ENCODE data around the gene KAT7.

Gene KAT7

DNA sequence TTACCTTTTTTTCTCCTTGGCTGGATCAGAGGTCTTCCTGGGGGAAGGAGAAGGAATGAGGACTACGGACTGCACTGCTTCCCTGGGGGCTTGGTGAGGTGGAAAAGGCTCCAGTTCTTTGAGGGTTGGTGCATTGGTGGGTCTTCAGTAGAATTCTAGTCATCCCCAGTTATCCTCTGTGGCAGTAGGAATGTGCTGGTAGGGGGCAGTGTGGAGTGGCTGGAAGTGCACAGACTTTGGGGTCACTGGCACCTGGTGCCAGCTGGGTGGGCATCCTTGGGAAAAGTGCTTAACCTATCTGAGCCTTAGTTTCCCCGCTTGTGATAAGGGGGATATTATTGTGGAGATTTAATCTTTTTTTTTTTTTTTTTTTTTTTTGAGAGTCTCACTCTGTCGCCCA, 53.1 kb downstream of the KAT7 start:
- DNase-seq (ENCODE audit: low read depth in 2 of 2, low spot score in 1 of 2), result no peak

DNA sequence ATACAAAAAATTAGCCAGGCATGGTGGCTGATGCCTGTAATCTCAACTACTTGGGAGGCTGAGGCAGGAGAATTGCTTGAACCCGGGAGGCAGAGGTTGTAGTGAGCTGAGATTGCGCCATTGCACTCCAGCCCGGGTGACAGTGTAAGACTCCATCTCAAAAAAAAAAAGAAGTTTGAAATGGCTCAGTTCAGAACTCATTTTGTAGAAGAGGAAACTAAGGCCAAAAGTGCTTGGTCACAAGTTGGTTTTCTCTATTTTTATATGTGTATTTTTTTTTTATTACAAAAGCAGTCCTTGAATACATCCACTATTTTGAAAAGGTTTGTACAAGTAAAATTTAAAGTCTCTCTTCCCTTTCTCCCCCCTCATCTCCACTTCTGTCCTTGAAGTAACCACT, 53.9 kb downstream of the KAT7 start:
- DNase-seq (ENCODE audit: low read depth in 2 of 2, low spot score in 1 of 2), result no peak

DNA sequence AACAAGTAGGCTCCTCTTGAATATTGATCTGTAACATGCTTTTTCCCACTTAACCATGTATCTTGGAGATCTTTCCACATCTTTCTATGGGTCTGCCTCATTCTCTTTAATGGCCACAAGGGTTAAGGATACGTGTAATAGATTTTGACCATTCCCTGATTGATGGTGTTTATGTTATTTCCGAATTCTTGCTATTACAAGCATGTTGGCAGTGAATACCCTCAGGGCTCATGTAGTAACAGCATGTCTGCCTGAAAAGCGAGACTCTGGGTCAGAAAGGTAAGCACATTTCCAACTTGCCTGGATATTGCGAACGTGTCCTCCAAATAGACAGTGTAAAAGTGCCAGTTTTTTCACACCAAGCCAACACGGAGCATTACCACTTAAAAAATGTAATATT, 54.4 kb downstream of the KAT7 start:
- DNase-seq (ENCODE audit: low read depth in 2 of 2, low spot score in 1 of 2), result no peak

DNA sequence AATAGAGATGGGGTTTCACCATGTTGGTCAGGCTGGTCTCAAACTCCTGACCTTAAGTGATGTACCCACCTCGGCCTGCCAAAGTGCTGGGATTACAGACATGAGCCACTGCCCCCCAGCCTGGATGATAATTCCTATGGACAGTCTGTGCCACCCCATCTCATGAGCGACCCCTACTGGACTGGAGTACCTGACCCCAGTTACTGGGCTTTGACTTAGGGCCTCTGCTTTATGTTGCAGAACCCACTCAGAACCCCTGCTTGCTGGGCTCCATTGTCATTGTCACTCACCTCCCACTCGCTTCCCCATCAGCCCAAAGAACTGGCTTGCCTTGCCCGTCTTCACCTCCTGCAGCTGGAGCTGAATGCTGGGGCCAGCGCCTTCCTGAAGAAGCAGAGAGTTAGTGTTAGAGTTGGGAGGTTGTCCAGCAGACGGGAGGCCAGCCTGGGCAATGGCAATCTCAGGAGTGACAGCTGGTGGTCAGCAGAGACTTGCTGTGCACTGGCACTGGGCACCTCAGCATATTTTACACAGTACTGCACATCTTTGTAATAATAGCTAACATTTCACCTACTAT, 55.4 kb downstream of the KAT7 start:
- DNase-seq (ENCODE audit: low read depth in 2 of 2, low spot score in 1 of 2), result no peak

DNA sequence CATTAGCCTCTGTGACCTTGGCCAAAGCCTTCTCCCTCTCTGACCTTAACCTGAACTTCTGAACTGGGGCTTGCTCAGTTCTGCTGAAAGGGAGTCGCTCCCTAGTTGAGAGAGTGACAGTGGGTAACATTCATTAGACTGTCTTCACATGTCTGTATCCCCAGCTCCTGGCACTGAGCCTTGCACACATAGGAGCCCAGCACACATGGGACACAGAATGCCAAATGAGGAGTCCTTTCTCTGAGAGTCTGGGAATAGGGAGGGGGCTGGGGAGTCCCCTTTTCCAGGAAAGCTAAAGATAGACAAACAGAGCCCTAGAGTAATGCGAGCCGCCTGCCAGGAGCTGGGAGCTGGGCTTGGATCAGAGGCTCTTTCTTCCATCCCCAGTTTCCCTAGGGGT, 56.8 kb downstream of the KAT7 start:
- no peak for DNase-seq (ENCODE audit: low read depth in 2 of 2, low spot score in 1 of 2)

DNA sequence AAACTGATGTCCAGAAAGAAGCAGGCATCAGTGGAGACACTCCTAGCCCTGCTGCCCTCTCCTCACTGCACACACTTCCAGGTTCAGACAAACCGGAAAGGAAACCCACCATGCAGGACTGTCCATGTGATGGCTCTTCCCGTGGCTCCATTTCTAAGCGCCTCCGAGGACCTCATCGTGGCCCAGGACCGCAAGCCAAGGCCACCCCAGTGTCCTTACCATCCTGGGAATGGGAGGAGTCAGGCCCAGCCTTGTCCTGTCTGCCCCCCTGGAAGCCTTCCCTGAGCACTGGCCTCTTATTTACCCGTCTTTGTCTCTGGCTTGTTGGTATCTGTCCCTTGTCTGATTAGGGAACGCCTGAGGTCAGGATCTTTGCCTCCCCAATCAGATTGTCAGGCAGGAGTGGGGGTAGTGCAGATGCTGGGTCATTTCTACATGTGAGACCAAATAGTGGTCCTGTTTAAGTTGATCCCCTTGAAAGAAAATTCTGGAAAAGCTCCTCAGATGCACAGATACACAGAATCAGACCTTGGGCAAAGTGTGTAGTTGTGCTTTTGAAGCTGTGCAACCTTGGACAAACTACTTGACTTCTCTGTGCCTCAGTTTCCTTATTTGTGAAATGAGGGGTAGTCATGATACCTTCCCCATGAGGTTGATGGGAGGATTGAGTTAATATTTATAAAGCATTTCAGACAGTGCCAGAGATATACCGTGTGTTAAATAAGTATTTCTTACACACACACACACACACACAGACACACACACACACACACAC, 58.6 kb downstream of the KAT7 start:
- no peak for DNase-seq (ENCODE audit: low read depth in 2 of 2, low spot score in 1 of 2)

DNA sequence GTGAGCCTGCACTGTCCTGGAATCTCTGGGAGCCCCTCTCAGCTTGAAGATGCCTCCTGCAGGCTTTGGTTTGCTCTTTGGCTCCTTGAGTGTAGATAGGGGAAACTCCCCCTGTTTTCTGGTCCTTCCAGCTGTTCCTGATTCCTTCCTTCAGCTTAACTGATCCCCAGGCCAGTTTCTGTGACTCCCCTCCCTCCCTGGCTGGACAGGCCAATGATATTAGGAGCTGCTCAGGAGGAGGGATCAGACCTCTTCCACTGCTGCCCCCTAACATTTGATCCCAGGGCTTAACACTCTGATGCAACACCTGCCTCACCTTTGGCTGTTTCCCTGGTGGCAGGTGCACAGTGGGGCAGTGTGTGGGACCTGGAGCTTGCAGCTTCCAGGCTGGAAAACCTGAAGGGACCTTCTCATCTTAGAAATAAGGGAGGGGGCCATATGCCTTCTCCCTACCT, 59.6 kb downstream of the KAT7 start, which contains the start of gene TAC4:
TAC4 (minus strand) TSS at position 51 of the 455 bp plus-strand sequence. CDS start 52 bp downstream, outside the sequence.
- no peak for DNase-seq (ENCODE audit: low read depth in 2 of 2, low spot score in 1 of 2)

DNA sequence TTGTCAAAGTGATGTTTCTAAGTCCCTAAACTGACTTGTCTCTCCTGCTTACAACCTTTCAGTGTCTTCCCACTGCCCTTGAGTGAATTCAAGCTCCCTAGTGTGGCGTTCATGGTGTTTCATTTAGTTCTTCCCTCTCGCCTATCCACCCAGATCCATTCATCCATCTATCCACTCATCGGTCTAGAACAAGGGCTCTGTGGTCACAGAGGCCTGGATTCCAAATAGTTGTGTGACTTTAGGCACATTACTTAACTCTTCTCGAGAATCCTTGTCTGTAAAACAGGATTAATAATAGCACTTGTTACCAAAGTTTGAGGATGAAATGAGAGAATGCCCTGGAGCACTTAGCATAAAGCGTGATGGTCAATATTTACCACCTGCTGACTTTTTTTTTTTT, 60.3 kb downstream of the KAT7 start:
- no peak for DNase-seq (ENCODE audit: low read depth in 2 of 2, low spot score in 1 of 2)

DNA sequence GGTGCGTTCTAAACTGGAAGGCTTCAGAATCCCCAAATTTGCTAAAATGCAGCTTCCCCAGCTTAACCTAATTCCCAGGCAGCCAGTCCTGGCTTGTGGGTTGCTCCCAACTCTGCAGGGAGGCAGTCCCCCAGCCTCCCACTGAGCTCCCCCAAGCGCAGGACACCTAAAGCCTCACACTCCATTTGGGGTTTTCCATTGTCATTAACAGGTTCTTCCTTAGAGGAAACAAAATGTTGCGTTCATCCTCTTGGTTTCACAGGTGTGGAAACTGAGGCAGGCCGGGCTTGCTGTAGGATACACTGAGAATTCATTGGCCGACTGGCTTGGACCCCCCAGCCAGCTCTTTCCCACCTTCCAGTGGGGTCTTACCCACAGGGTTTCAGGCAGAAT, 61.7 kb downstream of the KAT7 start:
- DNase-seq (ENCODE audit: low read depth in 2 of 2, low spot score in 1 of 2), result no peak

DNA sequence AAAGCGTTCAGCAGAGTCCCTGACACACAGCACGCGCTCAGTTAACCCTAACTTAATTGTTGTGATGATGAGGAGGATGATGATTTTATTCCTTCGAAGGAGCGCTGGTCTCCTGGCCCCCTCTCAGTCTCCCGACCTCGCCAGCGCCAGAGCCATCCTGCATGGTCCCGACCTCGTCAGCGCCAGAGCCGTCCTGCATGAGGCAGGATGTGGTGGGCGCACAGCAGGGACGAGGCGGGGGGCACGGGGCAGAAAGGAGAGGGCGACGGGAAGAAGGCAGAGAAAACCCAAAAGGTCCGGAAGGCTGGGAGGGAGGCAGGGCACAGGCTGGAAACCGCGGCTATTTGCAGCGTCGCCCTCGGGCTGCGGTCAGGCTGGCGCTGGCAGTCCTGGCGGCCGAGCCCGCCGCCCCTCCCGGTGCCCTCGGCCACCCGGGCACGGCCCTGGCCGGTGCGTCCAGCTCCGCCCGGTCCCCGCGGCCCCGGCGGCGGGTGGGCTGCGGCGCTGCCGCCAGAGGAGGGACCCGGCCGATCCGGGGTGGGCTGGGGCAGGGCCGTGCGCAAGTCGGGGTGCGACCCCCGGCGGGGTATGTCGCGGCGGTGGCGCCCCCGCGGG, 62.4 kb downstream of the KAT7 start:
- DNase-seq (ENCODE audit: low read depth in 2 of 2, low spot score in 1 of 2), result no peak

DNA sequence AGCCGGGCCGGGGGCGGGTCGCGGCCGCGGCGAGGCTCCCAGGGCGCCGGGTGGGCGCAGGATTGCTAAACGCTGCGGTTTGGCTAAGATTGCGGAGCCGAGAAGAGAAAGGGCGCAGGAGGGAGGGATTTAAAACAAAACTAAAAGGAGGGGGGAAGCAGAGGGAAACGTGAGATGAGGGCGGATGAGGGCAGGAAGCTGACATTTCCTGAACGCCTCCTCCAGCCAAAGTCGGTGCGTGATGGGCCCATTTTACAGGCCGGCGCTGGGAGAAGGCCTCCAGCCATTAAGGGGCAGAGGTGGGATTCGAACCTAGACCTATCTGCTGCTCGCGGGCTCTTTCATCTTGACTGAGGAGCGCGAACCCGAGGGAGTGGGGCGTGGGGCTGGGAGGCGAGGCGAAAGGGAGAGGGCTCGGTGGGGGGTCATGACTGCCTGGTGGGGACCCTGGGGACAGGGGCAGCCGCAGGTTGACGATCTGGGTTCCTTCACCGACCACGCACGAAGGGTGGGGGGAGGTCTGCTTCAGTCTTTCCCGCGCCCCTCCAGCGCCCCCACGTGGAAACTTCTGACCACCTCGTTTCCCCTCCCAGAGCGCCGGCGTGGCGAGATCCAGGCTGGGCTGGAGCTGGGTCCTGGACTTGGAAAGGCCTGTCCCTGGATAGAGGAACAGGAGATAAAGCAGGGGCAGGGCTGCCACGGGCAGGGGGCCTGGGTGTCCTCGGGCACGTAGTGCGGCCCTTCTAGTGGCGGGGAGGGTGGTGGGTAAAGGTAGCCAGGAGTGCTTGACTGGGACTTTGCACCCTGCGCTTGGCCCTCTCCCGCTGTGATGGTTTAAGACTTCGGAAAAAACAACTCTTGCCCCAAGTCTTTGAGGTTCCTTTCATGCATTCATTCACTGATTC, 63.2 kb downstream of the KAT7 start:
- DNase-seq (ENCODE audit: low read depth in 2 of 2, low spot score in 1 of 2), result peak; percentile 31 to 52

DNA sequence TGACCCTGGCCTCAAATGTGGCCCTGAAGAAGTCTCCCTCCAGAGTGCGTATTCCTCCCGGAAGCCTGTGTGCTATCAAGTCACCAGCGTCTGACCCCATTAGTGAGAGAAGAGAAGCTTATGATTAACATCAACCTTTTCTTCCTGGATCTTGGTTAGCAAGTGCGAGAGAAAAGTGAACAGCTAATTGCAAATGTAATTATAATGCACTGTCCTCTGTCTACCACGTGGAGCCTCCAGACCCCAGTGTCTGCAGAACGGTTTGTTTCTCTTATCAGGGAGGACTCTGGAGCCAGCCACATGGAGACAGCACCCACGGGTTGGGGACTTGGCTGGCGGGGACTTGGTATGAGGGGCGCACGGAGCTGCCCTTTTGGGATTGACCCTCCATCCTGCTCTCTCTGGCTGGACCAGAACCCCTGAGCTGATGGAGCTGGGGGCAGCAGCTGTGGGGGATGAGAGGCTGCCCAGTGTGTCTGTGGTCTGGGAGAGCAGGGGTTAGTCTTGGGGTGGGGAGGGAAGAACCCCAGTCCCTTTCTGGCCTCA, 65.1 kb downstream of the KAT7 start:
- no peak for DNase-seq (ENCODE audit: low read depth in 2 of 2, low spot score in 1 of 2)

DNA sequence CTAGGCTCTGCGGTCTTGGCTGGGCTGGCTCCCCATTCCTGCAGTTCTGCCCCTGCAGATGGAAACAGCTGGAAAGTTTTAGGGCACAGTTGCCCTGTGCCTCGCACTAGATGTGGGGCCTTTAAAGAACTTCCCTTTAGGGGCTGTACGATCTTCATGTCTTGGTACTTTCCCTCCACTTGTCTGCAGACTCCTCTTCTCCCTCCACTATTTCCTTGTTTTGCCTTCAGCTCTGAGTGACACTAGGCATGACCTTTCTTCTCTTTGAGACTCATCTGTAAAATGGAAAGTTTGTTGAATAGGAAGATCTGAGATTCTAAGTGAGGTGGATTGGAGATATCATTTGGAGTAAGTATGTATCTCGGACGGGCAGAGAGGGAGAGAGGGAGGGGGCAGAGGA, 65.6 kb downstream of the KAT7 start:
- DNase-seq (ENCODE audit: low read depth in 2 of 2, low spot score in 1 of 2), result no peak

DNA sequence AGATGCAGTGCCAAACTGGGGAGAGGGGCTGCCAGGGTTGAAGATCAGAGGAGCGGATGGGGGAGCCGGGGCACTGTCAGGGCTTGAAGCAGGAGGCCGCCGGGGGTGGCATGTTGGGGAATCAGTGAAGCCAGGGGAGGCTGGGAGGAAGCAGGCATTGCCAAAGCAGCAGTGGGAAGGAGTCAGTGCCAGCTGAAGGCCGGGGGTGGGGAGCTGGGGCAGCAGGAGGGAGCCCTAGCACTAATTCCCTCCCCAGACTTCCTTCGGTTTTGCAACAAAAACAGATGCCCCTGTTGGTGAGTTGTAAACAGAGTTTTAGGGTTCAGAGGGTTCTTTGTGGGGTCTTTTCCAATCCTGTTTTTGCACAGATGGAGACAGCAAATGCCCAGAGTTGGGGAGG, 70.3 kb downstream of the KAT7 start:
- DNase-seq (ENCODE audit: low read depth in 2 of 2, low spot score in 1 of 2), result no peak

DNA sequence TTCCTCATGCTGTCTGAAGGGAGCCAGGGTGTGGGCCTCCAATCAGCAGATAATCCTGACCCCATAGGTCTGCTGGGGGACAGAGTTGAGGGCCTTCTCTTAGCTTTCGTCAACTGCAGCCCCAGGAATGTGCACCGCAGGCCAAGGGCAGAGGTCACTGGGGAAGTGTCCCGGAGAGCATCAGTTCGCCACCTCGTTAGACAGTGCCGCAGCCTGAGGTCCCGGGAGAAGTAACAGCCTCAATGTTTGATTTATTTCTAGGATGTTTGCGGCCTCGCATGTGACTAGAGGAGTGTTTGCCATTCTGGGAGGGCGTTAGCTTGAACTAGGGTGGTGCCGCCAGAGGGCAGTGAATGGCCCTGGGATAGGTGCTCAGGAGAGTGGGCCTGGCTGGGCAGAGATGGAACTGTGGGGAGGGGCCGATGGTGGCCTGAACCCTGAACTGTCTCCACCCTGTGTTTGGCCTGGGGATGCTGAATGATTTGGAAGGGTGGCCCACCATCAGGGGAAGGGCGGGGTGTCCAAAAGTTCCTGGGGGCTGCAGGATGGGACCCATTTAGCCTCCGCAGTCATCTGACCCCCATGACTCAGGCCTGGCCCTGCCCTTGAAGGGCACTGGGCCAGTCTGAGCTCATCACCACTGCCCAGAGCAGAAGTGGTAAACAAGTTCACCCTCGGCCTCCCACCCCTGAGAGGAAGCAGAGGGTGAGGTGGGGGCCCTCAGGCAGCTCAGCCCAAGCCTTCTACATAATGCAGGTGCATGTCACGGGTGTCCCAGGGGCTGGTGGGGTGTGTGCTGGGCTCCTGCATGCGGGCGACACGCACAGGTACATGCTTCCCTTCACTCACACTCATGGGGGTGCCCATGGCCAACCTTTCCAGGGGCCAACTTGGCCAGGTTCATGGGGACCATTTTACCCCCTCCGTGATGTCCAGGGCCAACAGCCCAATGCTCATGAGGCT, 71.8 kb downstream of the KAT7 start:
- DNase-seq (ENCODE audit: low read depth in 2 of 2, low spot score in 1 of 2), result no peak

DNA sequence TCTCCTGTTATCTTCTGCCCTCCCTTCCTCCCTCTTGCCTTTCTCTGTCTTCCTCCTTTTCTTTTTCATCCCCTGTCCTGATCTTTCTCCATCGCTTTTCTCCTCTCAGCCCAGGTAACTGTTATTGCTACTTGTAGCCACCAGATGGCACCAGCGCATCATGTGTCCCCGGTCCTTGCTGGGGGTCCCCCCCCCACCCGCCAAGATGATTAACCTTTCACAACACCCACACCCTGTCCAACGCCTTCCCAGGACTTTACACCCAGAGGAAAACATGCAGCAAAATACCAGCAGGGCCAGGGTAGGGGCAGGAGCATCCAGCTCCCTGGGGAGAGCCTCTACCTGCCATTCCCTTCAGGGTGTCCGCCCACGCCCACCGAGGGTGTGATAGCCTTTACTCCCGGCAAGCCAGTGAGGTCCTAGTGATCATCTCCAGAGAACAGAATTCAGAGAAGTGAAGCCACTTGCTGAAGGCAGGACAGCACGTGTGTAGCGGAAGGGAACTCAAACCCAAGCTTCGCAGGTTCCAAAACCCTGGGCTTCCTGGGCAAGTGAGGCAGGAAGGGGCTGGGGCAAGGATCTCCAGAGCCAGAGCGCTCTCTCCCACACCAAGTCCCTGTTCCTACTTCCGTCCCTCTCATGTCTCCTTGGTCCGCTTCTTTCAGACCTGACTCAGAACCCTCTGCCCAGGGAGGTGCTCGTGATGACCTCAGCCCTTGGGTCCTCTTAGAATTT, 72.8 kb downstream of the KAT7 start:
- peak; percentile 21 to 39 for DNase-seq (ENCODE audit: low read depth in 2 of 2, low spot score in 1 of 2)

DNA sequence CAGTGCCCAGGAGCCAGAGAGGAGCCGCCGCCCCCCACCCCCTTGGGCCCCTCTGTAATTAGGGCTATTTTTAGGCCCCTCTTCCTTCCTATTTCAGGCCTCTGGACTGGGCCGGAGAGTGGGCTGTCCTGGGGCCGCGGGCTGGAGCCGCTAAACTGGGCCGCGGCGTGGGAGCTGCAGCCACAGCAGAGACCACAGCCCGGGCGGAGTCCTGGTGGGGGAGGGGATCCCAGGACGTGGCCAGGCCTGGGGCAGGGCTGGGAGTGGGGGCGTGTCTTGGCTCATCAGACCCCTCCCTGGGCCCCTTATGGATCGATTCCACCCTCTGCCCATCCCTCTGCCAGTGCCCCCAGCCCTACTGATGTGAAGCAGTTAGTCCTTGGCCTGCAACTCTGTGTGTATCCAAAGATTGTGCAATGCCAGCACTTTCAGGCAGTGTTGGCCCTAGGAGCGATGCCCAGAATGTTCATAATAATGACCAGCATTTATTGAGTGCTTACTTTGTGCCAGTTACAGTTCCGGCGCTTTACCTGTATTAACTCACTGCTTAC, 74.4 kb downstream of the KAT7 start:
- no peak for DNase-seq (ENCODE audit: low read depth in 2 of 2, low spot score in 1 of 2)

DNA sequence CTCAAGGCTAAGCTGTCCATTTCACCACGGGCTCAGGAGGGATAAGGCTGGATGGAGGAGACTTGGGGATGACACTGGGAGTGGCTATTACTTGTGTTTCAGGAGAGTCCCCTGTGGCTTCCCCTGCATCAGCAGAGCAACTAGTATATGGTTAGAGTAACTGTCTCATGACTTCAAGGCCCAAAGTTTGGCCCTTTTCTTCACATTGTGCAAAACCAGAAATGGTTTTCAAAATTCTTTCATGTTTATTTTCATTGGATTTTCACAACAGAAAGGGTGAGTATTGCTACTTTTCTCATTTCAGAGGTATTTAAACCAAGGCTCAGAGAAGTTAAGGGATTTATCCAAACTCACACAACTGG, 77.5 kb downstream of the KAT7 start:
- no peak for DNase-seq (ENCODE audit: low read depth in 2 of 2, low spot score in 1 of 2)

DNA sequence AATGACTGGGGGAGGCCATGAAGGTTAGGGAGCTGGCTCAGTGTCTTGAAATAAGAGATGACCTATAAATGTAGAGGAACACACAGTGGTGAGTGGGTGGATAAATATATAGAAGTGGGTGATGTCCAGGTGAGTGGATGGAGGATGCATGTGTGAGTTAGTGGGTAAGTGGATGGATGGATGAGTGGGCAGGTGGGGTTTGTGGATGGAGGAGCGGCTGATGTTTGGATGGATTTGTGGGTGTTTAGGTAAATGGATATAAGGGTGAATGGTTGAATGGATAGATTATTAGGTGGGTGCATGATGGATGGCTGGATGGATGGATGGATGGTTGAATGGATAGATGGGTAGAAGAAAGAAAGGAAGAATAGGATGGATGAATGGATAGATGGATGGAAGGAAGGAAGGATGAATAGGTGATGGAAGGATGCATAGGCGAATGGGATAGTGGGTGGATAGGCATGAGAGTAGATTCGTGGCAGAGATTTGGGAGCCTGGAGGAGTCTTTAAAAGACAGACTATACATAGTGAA, 78.5 kb downstream of the KAT7 start:
- DNase-seq (ENCODE audit: low read depth in 2 of 2, low spot score in 1 of 2), result no peak
